GM18858 (cell line): ENCODE results near the gene CNBD2.
"Not testable (repeated sequence)": the region's sequence is repeated elsewhere in the genome, so short reads cannot be mapped to it uniquely, and the experiment has no call there.

ENCODE experiments used
- ATAC-seq: cut with Tn5 transposase; IDR thresholded peaks from one replicate; pipeline ENCODE4 v1.9.1; 2021; ENCODE audit not compliant: unreplicated experiment

The CNBD2 gene

GRCh38 chr20:36060676-36061075 lies 92.3 kb downstream of the CNBD2 start:
- no peak for ATAC-seq

- no peak for ATAC-seq
These were observed 93.4 kb downstream of the CNBD2 start for GRCh38 chr20:36061754-36062153.

- no peak for ATAC-seq
These were observed 94.4 kb downstream of the CNBD2 start for GRCh38 chr20:36062799-36063198.

GRCh38 chr20:36063916-36064657 lies 95.7 kb downstream of the CNBD2 start:
- no peak for ATAC-seq

GRCh38 chr20:36064658-36065426 lies 96.5 kb downstream of the CNBD2 start:
- ATAC-seq = peak; percentile 64

- ATAC-seq = no peak
These were observed 97.1 kb downstream of the CNBD2 start for GRCh38 chr20:36065427-36065998.

GRCh38 chr20:36066777-36067176 lies 98.4 kb downstream of the CNBD2 start:
- no peak for ATAC-seq

GRCh38 chr20:36068526-36068925 lies 100.1 kb downstream of the CNBD2 start:
- not testable (repeated sequence) for ATAC-seq

GRCh38 chr20:36070451-36070850 lies 102.1 kb downstream of the CNBD2 start:
- no peak for ATAC-seq

- ATAC-seq = no peak
These were observed 103.5 kb downstream of the CNBD2 start for GRCh38 chr20:36071848-36072247.

GRCh38 chr20:36074983-36075382 lies 106.6 kb downstream of the CNBD2 start:
- ATAC-seq = no peak

- not testable (repeated sequence) for ATAC-seq
These were observed 109.4 kb downstream of the CNBD2 start for GRCh38 chr20:36077762-36078161.

GRCh38 chr20:36079486-36079885 lies 111.1 kb downstream of the CNBD2 start:
- no peak for ATAC-seq

- not testable (repeated sequence) for ATAC-seq
These were observed 111.6 kb downstream of the CNBD2 start for GRCh38 chr20:36079984-36080383.
